A673 (cell line): ENCODE data around the gene ARHGAP4. TPM values are rescaled to one million over a fixed set of nuclear protein-coding genes. Genes with fewer than 3 reads are reported as not detected.

Experiments used
- BruUV-seq: library from RNA; stranded (reverse); fragments of 400-500 nt; replicated peaks from 2 replicates; lab custom pipeline; 2021; lab: Mats Ljungman, UMichigan
- CTCF ChIA-PET: fragments of 300-600 bp; sonication (Branson Sonifier 250); formaldehyde crosslinking; loops from one replicate; lab custom pipeline; 2022; ENCODE audit warnings: antibody characterized with exemption; lab: Charles Lee
- POLR2A ChIA-PET: fragments of 300-600 bp; sonication (Branson Sonifier 250); formaldehyde crosslinking; loops from one replicate; lab custom pipeline; 2022; ENCODE audit warnings: antibody characterized with exemption; ENCODE audit not compliant: low non-redundant PET; lab: Charles Lee
- DNase-seq: peaks from one replicate; pipeline ENCODE4 v3.0.0-alpha.2; 2015; ENCODE audit warnings: low spot score
- H3K27ac ChIP-seq: fragments of 200-600 bp; sonication (generic); 2 replicates; pipeline ENCODE4 v1.5.1; 2016; ENCODE audit warnings: mixed run types, low read depth, mild to moderate bottlenecking, mixed read lengths, antibody characterized with exemption, low read length; ENCODE audit not compliant: poor library complexity, severe bottlenecking
- H3K27me3 ChIP-seq: fragments of 200-600 bp; sonication (generic); replicated peaks from 2 replicates; pipeline ENCODE4 v1.6.1; 2017; ENCODE audit warnings: mixed run types, low read depth, mild to moderate bottlenecking, mixed read lengths, antibody characterized with exemption, low read length; ENCODE audit not compliant: insufficient read depth, poor library complexity
- H3K36me3 ChIP-seq: fragments of 200-600 bp; sonication (generic); 2 replicates; pipeline ENCODE4 v1.6.1; 2016; ENCODE audit warnings: mixed run types, mild to moderate bottlenecking, mixed read lengths, antibody characterized with exemption, low read length; ENCODE audit not compliant: insufficient read depth, poor library complexity, severe bottlenecking
- H3K4me1 ChIP-seq: fragments of 200-600 bp; sonication (generic); 2 replicates; pipeline ENCODE4 v1.6.1; 2017; ENCODE audit warnings: mixed run types, mild to moderate bottlenecking, mixed read lengths, antibody characterized with exemption, low read length; ENCODE audit not compliant: insufficient read depth, poor library complexity, severe bottlenecking
- H3K4me3 ChIP-seq: fragments of 200-600 bp; sonication (generic); 2 replicates; pipeline ENCODE4 v1.5.1; 2016; ENCODE audit warnings: low read depth, mixed run types, mild to moderate bottlenecking, mixed read lengths, low read length; ENCODE audit not compliant: poor library complexity, severe bottlenecking
- H3K9me3 ChIP-seq: fragments of 200-600 bp; sonication (generic); 2 replicates; pipeline ENCODE4 v1.6.1; 2016; ENCODE audit warnings: mixed run types, low read depth, mild to moderate bottlenecking, mixed read lengths, antibody characterized with exemption, low read length; ENCODE audit not compliant: poor library complexity, severe bottlenecking
- EZH2 ChIP-seq: fragments of 200-600 bp; sonication (generic); IDR thresholded peaks from 2 replicates; pipeline ENCODE4 v1.6.1; 2017; ENCODE audit warnings: borderline replicate concordance, low read depth, mild to moderate bottlenecking, mixed read lengths, antibody characterized with exemption, low read length; ENCODE audit not compliant: poor library complexity, severe bottlenecking
- intact Hi-C: fragments of 100-400 bp; cut with micrococcal nuclease; formaldehyde crosslinking; loops from one replicate; pipeline ENCODE4 v1.10.0; 2022; ENCODE audit not compliant: unreplicated experiment
- total RNA-seq: library from RNA; stranded (reverse); gene quantifications from 2 replicates; pipeline ENCODE4 v1.2.3, GENCODE V29; 2021
- TF ChIP-seq, protein P1 (sequence below): fragments of 300-800, 200-600 bp; sonication (generic); conservative IDR thresholded peaks from 2 replicates; pipeline ENCODE4 v1.5.1; 2017; ENCODE audit warnings: low read depth, mild to moderate bottlenecking, antibody characterized with exemption, low read length, moderate library complexity, mixed read lengths

The ARHGAP4 gene
- total RNA-seq, 1 experiment from 2014 or later = 43.0 TPM

DNA sequence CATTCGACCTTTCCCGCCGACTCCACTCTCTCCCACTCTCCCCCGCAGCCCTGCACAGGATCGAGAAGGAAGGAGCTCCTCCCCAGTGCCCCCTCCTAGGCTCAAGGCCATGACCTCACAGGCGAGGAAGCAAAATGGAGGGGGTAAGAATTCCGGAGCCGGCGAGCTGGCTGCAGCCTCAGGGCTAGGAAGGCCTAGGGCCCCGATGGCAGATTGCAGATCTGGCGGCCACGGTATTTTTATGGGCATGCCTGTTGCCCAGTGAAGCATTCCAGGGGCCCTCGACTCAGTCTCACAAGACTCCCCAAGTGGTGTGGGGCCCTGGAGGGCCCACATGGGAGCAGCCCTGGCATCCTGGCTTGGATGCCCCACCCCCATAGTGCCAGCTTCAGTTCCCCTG is 39.1 kb downstream of the ARHGAP4 start:
- TF ChIP-seq, protein P1, sequence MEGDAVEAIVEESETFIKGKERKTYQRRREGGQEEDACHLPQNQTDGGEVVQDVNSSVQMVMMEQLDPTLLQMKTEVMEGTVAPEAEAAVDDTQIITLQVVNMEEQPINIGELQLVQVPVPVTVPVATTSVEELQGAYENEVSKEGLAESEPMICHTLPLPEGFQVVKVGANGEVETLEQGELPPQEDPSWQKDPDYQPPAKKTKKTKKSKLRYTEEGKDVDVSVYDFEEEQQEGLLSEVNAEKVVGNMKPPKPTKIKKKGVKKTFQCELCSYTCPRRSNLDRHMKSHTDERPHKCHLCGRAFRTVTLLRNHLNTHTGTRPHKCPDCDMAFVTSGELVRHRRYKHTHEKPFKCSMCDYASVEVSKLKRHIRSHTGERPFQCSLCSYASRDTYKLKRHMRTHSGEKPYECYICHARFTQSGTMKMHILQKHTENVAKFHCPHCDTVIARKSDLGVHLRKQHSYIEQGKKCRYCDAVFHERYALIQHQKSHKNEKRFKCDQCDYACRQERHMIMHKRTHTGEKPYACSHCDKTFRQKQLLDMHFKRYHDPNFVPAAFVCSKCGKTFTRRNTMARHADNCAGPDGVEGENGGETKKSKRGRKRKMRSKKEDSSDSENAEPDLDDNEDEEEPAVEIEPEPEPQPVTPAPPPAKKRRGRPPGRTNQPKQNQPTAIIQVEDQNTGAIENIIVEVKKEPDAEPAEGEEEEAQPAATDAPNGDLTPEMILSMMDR = no peak
- no peak for TF ChIP-seq EZH2
- H3K9me3 ChIP-seq = no peaks in the 10 kb centered on the region
- intact Hi-C loops = no loop called here
- no peaks in the 10 kb centered on the region for H3K4me1 ChIP-seq
- no TSS peak for BruUV-seq
- no peak for DNase-seq
- H3K27ac ChIP-seq = no peak overlapping the region
- H3K4me3 ChIP-seq = no peak overlapping the region
- no peaks in the 10 kb centered on the region for H3K36me3 ChIP-seq
- ChIA-PET POLR2A (no interaction called here), CTCF (no interaction called here)
- H3K27me3 ChIP-seq = peaks cover 36% of the 10 kb centered on the region

DNA sequence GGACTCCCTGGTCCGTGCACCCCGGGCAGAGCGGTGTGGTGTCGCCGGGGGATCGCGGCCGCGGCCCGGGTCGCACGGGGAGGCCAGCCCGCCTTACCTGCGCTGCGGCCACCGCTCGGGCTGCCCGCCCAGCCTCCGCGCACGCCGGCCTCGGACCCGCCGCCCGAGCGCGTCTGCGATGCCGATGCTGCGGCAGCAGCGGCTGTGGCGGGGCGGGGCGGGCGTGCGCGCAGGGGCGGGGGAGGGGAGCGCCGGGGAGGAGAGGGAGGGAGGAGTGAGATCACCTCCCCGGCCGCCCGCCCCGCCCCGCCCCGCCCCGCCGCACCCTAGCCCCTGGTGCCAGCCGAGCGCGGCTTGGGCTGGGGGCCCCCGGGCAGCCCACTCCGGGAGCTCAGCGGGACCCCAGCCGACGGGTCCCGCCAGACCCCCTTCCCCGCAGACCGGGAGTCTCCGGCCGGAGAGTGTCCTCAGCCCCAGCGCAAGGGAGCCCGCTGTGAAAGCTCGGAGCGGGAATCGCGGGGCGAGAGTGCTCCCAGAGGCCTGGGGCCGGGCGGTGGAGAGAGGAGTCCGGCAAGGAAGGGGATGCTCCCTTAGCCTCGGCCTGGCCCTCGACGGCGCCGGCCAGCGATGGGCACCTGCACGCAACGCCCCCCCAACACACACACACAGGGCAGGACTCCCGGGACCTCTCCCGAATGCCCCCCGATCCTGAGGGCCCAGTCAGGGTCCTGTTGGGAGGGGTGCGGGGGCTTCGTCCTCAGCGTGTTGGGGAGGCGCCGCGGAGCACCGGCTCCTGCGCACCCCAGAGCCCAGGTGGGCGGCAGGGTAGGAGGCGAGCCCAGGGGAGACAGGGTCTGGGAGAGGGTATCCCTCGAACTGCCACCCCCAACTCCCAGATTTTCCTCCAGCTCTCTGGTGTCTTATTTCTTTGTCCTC is 39.8 kb downstream of the ARHGAP4 start, which contains the start of gene L1CAM:
TSS of gene L1CAM (minus strand) at position 206 of the 936 bp plus-strand sequence. CDS start 10,337 bp downstream, outside the sequence.
- H3K36me3 ChIP-seq = no peaks in the 10 kb centered on the region
- POLR2A ChIA-PET = no interaction called here

DNA sequence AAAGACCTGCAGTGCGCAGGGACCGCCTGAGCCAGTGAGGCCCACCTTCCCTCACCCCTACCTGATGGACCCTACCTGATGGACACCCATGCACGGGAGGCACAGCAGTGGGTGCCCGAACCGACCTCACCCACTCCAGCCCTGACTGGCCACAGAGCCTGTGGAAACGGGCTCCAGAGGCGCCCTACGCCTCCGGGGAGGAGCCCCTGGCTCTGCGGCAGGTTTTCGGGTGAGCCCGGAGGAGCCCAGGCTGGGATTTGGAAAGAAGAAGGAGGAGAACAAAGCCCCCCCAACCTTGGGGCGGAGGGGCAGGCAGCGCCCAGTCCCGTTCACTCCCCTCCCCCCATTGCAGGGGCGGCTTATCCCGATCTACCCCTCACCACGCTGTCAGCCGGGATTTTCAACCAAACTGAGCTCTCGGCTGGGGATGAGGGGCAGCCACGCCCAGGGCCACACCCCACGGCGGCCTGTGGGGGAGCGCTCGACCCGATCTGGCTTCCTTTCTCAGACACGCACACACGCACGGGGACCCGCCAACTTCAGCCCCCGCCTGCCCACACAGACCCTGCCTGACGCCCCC is 40.8 kb downstream of the ARHGAP4 start:
- POLR2A ChIA-PET = no interaction called here
- DNase-seq = no peak
- no TSS peak for BruUV-seq
- Histone ChIP-seq H3K27ac (no peak overlapping the region), H3K27me3 (peaks cover 36% of the 10 kb centered on the region), H3K4me3 (peak overlapping the region; percentile 29), H3K4me1 (no peaks in the 10 kb centered on the region), H3K36me3 (no peaks in the 10 kb centered on the region), H3K9me3 (no peaks in the 10 kb centered on the region)
- TF ChIP-seq EZH2 = no peak
- TF ChIP-seq, protein P1 = no peak
- CTCF ChIA-PET = no interaction called here
- intact Hi-C loops = no loop called here

More for the DNA sequence above, 39.8 kb downstream of the ARHGAP4 start, which contains the start of gene L1CAM:
- intact Hi-C loops = no loop called here
- no peaks in the 10 kb centered on the region for H3K4me1 ChIP-seq
- no peaks in the 10 kb centered on the region for H3K9me3 ChIP-seq
- no peak for DNase-seq
- CTCF ChIA-PET = no interaction called here
- no peak within 1 kb of the TSS for H3K27ac ChIP-seq
- BruUV-seq = no TSS peak
- TF ChIP-seq EZH2 = no peak
- TF ChIP-seq, protein P1 = no peak
- peak within 1 kb of the TSS; percentile 29 for H3K4me3 ChIP-seq
- H3K27me3 ChIP-seq = peaks cover 36% of the 10 kb centered on the region
